Hindlimb muscle (tissue), 1 donor: ENCODE measurements around the gene COL8A2. TPM values are rescaled to one million over a fixed set of nuclear protein-coding genes. Genes with fewer than 3 reads are reported as not detected.

ENCODE experiments used
- DNase-seq: peaks from one replicate; pipeline ENCODE4 v3.0.0-alpha.2; 2013
- polyA plus RNA-seq: library from polyadenylated mRNA; unstranded; fragments of 120-200 nt; gene quantifications from one replicate; pipeline ENCODE4 v1.2.1, GENCODE V29; 2013; ENCODE audit not compliant: insufficient read length

The COL8A2 gene
- polyA plus RNA-seq, 1 donor = 6.9 TPM

- no peak for DNase-seq
These were observed 15.9 kb downstream of the COL8A2 start for GRCh38 chr1:36109041-36109679.

GRCh38 chr1:36108314-36108713 lies 16.7 kb downstream of the COL8A2 start:
- no peak for DNase-seq

- no peak for DNase-seq
These were observed 17.6 kb downstream of the COL8A2 start for GRCh38 chr1:36107394-36107793.

- no peak for DNase-seq
These were observed 18.8 kb downstream of the COL8A2 start for GRCh38 chr1:36106269-36106668.

- no peak for DNase-seq
These were observed 23.5 kb downstream of the COL8A2 start for GRCh38 chr1:36101546-36101945.

GRCh38 chr1:36100376-36100775 lies 24.6 kb downstream of the COL8A2 start:
- no peak for DNase-seq

- peak; percentile 84 for DNase-seq
These were observed 25.2 kb downstream of the COL8A2 start for GRCh38 chr1:36099681-36100341.

- no peak for DNase-seq
These were observed 26.2 kb downstream of the COL8A2 start for GRCh38 chr1:36098650-36099365.

- no peak for DNase-seq
These were observed 27.1 kb downstream of the COL8A2 start for GRCh38 chr1:36097693-36098585.

- DNase-seq = no peak
These were observed 28.3 kb downstream of the COL8A2 start for GRCh38 chr1:36096500-36097432.

GRCh38 chr1:36095760-36096405 lies 29.1 kb downstream of the COL8A2 start:
- DNase-seq = no peak

GRCh38 chr1:36094621-36095061 lies 30.4 kb downstream of the COL8A2 start:
- DNase-seq = no peak

GRCh38 chr1:36093929-36094328 lies 31.1 kb downstream of the COL8A2 start:
- no peak for DNase-seq

GRCh38 chr1:36093226-36093625 lies 31.8 kb downstream of the COL8A2 start:
- DNase-seq = no peak

- no peak for DNase-seq
These were observed 32.2 kb downstream of the COL8A2 start for GRCh38 chr1:36092798-36093185.

- no peak for DNase-seq
These were observed 32.7 kb downstream of the COL8A2 start for GRCh38 chr1:36092166-36092797.

- DNase-seq = no peak
These were observed 33.3 kb downstream of the COL8A2 start for GRCh38 chr1:36091698-36092097.

GRCh38 chr1:36091141-36091540 lies 33.9 kb downstream of the COL8A2 start:
- no peak for DNase-seq

- DNase-seq = no peak
These were observed 35.5 kb downstream of the COL8A2 start for GRCh38 chr1:36089393-36090121.
